HG02763 (cell line): ENCODE measurements around the gene LZTR1.
"Not testable (repeated sequence)": the region's sequence is repeated elsewhere in the genome, so short reads cannot be mapped to it uniquely, and the experiment has no call there.

Source experiments
- ATAC-seq: cut with Tn5 transposase; IDR thresholded peaks from one replicate; pipeline ENCODE4 v1.9.1; 2021; ENCODE audit warnings: mild to moderate bottlenecking, moderate library complexity; ENCODE audit not compliant: unreplicated experiment

Gene LZTR1

DNA sequence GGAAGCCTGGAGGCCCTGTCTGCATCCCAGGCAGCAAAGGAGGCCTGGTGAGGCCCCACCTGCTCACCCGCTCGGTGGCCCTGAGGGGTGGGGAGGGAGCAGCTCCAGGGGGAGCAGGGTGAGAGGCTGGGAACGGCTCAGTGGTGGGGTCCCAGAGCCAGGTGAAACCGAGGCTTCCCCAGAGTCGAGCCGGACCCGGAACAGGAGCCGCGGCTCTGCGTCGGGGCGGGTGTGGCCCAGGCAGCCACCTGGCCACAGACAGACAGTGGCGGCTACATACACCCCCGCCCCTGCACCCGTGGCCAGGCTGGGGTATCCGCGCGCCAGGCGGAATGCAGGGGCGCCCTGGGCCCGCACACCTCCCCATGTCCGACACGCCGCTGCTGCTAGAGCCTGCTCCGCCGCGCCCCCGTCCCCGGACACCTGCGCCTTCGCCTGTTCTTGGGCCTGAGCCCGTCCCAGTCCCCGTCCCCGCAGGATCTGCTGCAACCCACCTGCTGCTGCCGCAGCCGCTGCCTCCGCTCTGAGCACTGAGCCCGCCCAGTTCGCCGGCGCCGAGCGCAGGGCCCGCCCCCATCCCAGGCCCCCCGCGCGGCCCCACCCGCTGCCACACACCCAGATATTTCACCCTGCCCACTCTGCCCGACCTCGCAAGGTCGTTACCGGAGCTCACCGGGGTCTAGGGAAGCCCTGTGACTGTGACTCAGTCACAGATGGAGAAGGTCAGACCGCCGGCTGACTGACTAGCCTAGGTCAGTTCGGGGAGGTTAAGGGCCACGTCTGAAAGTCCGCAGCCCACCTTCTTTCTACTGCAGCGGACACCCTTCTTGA is 50.2 kb downstream of the LZTR1 start, which contains the start of gene SLC7A4:
Gene SLC7A4, minus strand, starts transcription at position 525 of the 831 bp plus-strand sequence. CDS start 749 bp downstream, outside the sequence.
- ATAC-seq: no peak

DNA sequence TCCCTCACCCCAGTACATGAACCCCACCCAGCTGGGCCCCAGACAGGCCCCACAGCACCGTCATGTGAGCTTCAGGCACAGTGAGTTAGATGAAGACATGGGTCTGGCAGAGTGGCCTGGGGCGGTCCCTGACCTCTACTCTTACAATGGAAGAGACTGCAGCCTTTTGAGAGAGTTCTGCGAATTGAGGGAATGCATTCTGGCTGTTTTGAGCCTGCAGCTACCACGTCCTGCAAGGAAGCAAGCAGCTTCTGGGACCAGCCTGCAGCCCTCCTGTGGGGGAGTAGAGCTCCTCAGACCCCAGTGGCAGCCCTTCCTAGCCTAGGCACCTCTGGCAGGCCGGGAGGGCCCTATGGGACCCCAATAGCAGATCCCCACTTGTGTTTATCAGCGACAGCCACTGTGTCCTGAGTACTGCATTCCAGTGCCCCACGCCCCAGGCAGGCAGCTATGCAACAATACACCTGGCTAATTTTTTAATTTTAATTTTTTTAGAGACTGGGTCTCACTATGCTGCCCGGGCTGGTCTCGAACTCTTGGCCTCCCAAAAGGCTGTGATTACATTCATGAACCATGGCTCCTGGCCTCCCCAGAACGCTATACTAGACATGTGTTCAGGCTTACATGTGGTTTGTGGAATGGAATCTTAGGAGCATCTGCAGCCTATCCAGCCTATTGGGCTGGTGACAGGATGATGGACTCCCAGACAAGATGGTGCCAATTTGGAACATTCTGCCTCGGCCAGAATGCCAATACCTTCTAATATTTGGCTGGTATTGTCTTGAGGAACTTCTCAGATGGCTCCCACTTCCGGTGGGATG is 51.0 kb downstream of the LZTR1 start:
- no peak for ATAC-seq

DNA sequence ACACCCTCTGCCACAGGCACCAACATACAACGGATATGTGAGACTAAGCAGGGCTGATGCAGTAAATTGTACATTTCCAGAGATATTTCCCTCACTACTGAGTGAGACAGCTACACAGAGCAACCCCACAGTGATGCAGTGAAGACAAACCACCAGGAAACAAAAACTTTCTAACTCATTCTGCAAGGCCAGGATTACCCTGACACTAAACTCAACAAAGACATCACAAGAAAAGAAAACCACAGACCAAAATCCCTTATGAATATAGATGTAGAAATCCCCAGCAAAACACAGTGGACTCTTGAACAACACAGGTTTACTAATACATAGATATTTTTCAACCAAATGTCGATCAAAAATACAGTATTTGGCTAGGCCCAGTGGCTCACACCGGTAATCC is 51.8 kb downstream of the LZTR1 start:
- ATAC-seq: no peak

DNA sequence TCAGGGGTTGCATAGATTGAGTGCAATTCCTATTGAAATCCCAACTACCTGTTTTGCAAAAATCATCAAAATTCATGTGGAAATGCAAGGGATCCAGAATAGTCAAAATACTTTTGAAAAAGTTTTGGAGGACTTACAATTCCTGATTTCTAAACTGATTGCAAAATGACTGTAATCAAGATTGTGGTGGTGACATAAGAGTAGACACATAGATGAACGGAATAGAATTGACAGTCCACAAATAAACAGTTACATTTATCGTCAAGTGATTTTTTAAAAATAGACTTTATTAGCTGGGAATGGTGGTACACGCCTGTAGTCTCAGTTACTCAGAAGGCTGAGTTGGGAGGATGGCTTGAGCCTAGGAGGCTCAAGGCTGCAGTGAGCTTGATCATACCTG is 52.9 kb downstream of the LZTR1 start:
- no peak for ATAC-seq

DNA sequence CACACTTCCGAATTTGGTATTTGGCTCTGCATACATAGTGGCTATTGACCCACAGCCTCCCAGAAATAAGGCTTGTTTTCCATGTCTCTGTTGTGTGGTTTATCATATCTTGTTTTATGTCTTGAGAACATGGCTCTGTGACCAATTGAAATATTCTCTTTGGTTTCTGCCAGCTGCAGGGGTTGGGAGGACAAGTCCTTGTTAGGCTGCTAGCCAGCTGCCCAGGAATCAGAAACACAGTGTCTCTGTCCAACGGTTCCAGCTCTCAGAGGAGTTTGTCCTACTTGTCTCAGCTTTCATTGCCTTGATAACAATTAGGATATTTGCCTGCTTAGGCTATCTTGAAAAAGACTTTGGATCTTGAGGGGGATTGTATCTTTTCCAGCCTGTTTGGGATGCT is 56.3 kb downstream of the LZTR1 start:
- ATAC-seq: no peak

DNA sequence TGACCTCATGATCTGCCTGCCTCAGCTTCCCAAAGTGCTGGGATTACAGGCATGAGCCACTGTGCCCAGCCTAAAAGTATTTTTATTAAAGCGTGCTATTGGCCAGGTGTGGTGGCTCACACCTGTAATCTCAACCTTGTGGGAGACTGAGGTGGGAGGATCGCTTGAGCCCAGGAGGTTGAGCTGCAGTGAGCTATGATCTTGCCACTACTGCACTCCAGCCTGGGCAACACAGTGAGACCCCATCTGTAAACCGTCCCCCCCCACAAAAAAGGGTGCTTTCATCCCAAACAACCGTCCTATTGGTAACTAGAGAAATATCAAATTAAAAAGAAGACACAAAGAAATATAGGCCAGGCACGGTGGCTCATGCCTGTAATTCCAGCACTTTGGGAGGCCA is 57.1 kb downstream of the LZTR1 start:
- ATAC-seq: not testable (repeated sequence)

DNA sequence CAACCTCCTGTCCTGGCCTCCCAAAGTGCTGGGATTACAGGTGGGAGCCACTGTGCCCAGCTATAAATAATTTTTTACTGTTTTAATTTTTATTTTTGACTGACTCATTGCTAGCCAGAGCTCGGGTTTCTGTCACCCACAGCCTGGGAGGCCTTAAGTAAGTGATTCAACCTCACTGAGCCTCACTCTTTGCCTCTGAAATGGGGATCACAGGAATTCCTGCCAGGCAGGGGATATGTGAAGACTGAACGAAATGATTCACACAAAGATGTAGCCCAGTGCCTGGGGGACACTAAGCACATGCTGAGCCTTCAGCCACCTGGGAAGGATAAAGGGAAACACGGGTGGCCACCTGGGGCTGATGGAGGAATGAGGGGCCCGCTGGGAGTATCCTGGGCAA is 59.8 kb downstream of the LZTR1 start:
- no peak for ATAC-seq

DNA sequence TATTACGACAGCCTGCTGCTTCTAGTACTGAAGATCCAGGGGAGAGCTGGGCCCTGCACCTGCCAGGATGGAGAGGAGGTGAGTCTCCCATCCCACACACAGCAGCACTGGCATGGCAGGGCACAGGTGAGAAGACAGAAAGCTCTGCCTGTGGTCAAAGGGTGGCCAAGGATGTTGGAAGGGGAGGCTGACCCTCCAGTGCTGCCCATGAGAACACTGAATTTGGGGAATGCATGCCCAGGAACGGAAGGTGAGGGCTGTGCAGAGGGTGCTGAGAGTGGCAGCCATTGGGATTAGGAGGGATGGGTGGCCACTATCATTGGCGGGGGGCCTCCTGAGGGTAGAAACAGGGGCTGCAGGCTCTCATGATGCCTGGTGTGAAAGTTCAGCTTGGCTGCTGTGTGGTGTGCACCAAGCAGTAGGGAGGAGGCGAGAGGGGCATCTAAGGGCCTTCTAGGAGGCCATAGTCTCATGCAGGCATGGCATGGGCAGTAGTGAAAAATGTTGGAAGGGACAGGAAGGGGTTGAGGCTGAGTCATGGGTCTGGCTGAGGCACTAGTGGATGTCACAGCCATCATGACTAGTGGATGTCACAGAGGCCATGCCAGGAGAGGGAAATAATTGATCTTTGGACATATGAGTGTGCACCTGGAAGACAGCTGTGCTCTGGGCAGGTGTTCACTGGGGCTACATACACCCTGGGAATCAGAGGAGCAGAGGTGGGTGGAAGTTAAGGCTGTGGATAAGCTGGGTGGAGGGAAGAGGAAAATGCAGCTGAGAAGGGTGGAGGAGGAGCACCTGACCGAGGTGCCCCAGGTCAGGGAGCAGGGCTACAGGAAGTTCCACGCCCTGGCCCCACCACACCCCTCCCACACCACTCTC is 61.1 kb downstream of the LZTR1 start:
- no peak for ATAC-seq

DNA sequence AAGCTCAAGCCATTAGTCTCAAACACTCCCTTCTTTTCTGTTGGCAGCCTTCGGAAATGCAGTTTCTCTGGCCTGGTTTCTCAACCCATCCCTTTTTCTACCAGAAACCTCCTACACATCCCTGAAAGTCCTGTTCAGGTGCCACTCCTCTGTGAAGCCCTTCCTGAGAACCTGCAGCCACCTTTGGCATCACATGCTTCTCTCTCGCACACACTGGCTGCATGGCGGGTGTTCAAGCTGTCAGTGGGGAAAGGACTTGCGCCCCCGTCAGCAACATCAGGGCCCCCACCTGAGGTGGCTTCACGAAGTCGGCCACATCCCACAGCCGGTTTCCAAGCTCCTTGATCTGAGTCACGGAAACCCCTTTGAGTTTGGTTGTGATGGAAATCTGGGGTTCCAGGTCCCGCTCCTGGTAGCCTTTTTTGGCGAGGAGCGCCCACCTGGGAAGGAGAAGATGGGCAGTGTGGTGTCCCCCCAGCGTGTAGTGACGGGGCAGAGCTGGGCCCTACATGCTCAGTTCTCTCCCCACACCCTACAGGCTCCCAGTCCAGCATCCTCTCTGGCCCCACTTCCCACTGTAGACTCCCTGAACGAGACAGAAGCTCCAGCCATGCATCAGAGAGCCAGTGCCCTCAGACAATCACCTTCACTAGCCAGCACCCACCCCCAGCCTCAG is 61.9 kb downstream of the LZTR1 start:
- ATAC-seq: no peak

DNA sequence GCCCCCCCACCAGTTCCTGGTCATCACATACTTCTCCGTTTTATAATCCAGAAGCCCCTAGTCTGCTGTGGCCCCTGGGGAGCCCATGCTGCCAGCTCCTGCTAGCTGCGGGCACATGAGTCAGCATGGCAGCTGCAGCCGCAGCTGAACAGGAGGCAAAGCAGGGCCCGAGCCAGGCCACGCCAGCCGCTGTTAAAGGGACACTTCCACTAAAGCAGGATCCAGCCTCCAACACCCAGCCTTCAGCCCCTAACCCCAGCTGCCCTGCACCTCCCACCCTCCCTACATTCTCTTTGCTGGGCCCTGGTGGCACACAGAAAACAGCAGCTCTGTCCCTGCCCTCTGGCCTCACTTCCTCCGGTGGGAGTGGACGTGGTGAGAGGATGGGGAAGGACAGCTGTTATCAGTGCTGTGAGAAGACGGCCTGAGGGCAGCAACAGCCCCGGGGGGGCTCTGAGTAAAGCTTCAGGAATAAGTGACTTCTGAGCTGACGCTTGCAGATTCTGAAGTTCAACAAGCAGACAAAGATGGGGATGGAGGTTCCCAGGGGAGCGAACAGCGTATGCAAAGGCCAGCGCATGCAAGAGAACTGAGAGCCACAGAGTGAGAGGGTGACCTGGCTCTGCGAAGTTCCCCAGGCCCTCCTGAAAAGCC is 63.0 kb downstream of the LZTR1 start:
- no peak for ATAC-seq

DNA sequence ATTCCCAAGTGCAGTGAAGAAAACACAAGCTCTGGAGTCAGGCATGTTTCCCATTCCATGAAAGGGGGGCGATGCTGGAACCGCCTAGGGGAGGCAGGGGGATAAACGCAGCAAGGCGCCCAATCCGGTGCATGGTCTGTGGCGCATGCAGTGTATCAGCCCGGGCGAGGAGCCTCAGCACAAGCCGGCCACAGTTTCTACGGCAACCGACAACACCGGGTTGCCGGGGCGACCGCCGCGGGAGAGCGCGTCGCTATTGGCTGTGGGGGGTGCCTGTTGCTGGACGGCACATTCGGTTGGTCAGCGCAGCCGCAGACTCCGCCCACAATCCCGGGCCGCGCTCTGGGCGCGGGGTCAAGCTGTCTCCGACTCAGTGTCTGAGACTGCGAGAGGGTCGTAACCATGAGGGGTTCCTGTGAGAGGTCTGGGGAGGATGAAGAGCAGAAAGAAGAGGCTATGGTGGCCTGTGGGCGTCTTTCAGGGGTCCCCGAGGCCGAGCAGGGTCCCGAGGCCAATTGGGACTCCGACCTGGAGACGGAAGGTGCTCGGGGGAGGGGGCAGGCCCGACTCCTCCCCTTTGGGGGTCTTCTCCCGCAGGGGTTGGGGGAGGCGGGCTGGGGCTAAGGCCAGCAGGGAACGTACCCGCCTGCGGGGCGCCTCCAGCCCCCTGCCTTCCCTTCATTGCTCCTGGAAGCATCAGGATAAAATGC is 63.6 kb downstream of the LZTR1 start, which contains the start of gene LRRC74B:
Gene LRRC74B, plus strand, starts transcription at position 362 of the 710 bp plus-strand sequence. Its CDS starts 41 bp downstream, at position 403.
- ATAC-seq: peak; percentile 67

DNA sequence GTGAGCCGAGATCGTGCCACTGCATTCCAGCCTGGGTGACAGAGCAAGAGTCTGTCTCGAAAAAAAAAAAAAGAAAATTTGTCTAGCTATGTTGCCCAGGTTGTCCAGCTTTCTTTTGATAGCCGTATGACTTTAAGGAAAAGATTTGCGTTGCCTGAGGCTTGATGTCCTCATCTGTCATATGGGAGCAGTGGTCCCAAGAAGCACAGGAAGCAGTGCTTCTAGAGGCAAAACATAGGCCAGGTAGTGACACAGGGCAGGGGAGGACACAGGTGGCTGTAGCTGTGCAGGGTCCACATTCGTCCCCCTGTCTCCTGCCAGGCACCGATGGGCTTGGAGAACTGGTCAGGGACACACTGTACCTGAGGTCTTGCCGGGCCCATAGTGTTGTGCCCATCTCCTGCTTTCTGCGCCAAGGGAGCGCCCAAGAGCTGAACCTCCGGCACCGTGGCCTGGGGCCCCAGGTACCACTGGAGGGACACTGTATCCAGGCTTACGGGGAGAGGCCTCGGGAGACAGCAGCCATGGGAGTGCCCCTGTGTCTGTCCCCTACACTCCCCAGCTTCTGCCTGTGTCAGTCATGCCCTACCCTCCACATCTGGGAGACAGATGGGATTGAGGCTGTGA is 65.1 kb downstream of the LZTR1 start:
- no peak for ATAC-seq

DNA sequence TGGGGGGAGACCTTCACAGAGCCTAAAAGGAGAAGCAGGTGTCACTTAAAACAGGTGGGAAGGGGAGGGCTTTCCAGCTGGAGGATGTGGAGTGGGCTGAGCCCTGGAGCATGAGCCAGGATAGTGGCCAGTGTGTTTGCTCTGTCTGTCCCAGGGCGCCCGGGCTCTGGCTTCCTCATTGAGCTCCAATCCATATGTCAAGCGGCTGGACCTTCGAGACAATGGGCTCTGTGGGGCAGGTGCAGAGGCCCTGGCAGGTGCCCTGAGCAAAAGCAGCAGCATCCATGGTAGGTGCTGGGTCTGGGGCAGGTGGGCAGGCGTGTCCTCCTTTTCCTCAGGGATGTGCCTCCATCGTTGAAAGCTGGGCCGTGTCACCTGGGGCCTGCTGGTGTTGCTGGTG is 65.6 kb downstream of the LZTR1 start:
- ATAC-seq: no peak

DNA sequence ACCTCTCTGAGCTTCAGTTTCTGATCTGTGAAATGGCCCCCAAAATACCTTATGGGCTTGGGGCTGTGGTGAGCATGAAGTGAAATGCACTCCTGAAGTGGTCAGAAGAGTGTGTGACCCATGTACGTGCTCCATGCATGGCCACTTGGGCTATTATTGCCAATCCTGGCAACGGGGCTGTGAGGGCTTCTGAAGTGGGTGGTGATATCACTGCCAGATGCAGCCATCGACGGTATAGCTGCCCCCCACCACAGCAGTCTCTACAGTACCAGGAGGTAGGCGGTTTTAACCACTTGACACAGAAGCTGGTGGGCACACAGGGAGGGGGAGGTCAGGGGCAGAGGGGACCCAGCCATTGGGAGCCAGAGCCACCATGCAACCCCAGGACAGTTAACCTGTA is 66.4 kb downstream of the LZTR1 start:
- ATAC-seq: not testable (repeated sequence)
